ENCODE measurements around the gene FBLL1.
"Not testable (repeated sequence)": the region's sequence is repeated elsewhere in the genome, so short reads cannot be mapped to it uniquely, and the experiment has no call there.

Gene FBLL1

DNA sequence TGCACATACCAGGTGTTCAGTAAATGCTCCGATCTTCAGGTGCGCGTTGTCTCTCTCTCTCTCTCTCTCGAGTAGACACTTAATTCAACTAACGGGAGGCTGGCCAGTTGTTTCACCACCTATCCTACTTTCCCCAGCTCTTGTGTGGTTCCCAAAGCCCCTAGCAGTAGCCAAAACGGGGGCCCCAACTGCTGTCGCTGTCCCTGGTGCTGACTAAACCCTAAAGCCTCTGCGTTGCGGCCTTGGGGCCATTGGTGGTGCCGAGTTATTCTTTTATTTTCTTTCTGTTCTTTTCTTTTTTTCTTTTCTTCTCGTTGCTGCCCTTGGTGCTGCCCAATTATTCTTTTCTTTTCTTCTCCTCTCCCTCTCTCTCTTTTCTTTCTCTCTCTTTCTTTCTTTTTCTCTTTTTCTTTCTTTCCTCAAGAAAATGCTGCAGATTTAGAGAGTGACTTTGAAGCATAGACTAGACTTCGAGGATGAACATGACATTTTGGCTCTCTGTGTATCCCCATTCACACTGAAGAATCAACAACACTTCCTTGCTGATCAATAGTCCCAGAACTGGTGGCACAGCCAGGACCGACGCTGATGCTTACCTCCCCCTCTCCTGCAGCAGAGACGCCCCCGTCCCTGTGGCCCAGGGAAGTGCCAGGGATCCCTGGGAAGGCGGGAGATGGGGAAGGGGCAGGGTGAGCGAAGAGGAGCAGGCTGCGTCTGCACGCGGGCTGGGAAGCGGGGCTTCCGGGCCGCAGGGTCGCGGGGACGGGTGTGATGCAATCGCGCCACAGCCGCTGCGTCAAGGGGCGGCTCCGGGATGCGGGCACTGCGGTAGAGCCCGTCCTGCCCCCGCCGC is at the start of gene FBLL1:
Gene FBLL1 (plus strand): TSS at position 785 of the 853 bp plus-strand sequence. CDS start 200 bp downstream, outside the sequence.
- peak; percentile 76 for DNase-seq

DNA sequence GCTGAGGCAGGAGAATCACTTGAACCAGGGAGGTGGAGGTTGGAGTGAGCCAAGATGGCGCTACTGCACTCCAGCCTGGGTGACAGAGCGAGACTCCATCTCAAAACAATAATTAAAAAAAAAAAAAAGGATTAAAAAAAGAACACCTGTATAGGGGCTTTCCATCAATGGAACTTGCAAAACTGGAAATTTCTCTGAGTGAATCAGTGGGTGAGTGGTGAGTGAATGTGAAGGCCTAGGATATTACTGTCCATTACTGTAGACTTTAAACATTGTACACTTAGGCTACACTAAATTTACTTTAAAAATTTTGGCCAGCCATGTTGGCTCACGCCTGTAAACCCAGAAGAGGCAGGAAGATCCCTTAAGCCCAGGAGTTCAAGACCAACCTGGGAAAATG is 48.5 kb upstream of the FBLL1 start:
- no peak for DNase-seq

DNA sequence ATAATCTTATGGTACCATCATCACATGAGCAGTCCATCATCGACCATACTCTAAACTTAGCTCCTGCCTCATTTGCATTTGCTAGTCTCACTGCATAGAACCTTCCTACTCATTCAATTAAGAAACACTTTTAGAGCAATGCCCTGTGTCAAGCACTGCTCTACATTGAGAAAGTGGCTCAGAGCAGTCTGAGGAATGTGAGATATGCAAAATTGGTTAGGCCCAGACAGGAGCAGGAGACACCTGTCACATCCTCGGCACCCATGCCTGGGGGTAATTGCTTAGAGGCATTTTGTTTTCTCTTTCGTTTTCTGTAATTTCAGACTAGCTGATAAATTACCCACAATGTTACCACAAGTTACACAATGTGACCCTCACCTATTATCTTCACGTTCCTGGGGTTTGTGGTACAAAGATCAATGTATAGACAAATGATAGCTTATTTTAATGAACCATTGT is 47.7 kb upstream of the FBLL1 start:
- DNase-seq = no peak

DNA sequence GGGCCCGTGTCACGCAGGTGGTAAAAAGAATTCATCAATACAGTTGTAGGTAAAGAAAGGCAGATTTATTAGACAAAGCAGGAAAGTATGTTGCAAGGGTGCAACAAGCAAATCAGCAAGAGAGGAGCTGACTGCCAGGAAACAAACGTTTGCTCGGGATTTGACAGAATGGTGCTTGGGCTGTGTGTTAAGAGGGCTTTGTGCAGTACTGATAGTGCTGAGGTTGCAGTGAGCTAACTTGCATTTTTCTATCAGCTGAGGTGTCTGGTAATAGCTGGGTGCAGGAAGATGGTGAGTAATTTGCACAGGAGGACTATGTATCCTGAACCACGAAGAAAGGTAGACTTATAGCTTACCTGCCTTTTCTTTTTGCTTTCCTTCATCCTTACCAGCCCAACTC is 46.7 kb upstream of the FBLL1 start:
- no peak for DNase-seq

DNA sequence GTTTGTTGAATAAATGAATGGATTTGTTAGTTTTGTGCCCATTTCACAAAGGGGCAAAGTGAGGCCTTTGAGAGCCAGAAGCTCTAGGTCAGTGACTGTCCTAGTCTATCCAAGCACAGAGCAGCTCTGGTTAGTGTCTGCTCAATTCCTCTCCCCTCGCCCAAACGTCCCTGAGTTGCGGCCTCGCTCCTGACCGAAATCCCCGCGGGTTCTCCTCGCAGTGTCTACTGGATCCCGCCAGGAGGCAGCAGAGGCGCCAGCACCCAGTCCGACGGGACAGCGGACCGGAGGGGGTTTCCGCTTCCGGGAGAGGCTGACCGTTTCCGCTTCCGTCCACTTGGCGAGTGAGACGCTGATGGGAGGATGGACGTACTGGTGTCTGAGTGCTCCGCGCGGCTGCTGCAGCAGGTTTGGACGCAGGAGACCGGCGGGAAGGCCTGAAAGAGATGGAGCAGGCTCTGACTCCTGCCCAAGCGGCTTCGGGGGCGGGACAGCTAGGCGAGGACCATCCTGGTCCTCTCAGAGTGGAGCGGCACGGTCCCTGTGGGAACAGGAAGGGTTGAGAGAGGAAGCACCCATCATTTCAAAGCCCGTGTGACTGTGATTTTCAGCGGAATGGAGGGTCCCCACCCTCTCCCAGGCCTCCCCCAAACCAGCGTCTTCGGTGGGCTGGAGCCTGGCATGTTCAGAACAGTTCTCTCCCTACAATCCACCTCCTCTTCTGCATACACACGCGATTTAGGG is 42.8 kb upstream of the FBLL1 start, which contains the start of gene RARS1:
Gene RARS1 (plus strand): TSS at position 336 of the 744 bp plus-strand sequence. CDS start 28 bp downstream, at position 364.
- DNase-seq = peak; percentile 96

DNA sequence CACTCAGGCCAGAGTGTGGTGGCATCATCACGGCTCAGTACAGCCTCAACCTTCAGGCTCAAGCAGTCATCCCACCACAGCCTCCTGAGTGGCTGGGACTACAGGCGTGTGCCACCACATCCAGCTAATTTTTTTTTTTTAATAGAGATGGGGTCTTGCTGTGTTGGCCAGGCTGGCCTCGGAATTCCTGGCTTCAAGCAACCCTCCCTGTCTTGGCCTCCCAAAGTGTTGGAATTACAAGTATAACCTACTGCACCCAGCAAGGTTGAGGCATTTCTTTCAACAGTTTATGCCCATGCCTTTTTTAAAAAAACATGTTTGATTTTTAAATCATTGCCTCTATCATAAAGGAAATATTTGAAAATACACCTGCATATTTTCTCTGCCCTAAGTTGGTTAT is 40.0 kb upstream of the FBLL1 start:
- no peak for DNase-seq

DNA sequence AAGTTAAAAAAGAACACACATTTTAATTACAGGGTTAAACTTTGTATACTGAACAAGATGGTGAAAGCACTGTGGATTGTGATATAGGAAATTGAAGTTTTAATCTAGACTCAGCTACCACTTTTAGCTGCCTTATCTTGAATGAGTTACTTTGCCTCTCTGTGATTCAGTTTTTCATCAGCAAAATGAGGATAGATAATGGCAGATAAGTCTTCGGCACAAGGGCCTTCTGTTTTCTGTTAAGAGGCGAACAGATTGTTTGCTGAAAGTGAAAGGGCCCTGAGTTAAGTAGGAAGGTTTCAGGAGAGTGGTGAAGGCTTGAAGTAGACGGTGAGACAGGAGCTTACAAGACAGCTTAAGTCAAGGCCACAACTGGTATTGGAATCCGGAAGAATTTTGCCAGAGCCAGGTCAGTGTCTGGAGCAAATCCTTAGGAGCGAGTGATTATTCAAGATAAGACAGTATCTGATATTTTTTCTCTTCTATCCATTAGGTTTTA is 35.0 kb upstream of the FBLL1 start:
- no peak for DNase-seq

DNA sequence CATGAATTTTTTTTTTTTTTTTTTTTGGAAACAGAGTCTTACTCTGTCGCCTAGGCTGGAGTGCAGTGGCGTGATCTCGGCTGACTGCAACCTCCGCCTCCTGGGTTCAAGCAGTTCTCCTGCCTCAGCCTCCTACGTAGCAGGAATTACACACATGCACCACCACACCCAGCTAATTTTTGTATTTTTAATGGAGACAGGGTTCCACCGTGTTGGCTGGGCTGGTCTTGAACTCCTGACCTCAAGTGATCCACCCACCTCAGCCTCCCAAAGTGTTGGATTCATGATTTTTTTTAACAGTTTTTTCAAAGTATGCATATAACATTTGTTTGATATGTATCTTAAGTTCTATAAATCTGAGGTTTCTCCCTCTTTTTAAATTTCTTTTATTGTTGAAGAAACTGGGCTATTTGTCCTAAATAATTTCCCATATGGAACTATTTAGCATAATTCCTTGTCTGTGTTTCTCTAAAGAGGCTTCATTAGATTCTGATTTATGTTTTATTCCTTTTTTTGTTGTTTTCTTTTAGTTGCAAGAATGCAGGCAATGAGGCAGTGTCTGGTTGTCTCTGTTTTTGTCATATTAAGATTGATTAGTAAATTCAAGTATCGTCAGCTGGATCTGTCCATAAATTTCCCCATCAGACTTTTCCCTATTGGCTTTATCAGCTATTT is 26.4 kb upstream of the FBLL1 start:
- DNase-seq = no peak

DNA sequence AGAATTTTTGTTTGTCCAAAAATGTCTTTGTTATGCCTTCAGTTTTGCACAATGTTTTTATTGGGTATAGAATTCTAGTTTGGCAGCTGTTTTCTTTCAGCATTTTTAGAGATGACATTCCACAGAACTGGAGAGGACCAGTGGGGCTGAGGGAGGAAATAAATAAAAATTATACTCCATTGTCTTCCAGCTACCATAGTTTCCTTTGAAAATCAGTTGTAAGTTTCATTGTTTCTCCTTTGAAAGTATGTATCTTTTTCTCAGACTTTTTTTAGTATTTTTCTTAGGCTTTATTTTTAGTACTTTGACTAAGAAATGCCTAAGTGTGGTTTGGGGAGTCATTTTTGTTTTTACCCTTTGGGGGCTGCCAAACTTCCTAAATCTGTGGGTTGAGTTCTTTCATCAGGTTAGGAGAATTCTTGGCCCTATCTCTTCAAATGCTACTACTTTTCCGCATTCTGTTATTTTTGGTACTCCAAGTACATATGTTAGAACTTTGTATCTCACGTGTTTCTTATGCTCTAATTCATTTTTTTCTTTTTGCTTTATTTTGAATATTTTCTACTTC is 15.2 kb upstream of the FBLL1 start:
- no peak for DNase-seq

DNA sequence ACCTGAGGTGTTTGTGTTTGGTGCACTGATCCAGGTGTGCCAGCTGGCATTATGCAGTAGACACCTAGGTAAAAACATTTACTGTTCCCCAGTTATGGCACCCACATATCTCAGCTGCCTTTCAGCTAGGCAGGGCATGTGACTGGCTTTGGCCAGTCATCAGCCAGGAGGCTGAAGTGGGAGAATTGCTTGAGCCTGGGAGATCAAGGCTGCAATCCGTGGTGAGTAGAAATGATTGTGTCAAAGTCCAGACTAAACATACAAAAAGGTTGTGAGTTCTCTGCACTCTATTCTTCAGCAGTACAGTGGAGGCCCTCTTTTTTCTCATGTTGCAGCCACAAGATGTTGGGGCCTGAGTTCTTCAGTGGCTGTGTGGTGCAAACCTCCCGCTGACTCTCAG is 3.2 kb upstream of the FBLL1 start:
- no peak for DNase-seq

DNA sequence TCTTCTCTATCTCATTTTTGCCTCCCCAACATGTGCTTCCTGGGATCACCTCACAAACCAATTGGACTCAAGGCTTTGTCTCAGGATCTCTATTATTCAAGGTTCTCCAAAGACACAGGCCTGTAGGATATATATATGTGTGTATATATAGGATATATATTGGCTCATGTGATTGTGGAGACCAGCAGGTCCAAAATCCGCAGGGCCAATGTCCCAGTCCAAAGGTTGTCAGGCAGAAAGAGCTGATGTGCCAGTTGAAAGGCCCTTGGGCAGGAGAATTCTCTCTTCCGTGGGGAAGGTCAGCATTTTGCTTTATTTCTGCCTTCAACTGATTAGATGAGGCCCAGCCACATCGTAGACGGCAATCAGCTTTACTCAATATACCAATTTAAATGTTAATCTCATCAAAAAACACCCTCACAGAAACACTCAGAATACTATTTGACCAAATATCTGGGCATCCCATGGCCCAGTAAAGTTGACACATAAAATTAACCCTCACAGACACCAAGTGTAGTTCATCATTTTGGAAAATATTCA is 1.3 kb upstream of the FBLL1 start:
- DNase-seq = no peak

DNA sequence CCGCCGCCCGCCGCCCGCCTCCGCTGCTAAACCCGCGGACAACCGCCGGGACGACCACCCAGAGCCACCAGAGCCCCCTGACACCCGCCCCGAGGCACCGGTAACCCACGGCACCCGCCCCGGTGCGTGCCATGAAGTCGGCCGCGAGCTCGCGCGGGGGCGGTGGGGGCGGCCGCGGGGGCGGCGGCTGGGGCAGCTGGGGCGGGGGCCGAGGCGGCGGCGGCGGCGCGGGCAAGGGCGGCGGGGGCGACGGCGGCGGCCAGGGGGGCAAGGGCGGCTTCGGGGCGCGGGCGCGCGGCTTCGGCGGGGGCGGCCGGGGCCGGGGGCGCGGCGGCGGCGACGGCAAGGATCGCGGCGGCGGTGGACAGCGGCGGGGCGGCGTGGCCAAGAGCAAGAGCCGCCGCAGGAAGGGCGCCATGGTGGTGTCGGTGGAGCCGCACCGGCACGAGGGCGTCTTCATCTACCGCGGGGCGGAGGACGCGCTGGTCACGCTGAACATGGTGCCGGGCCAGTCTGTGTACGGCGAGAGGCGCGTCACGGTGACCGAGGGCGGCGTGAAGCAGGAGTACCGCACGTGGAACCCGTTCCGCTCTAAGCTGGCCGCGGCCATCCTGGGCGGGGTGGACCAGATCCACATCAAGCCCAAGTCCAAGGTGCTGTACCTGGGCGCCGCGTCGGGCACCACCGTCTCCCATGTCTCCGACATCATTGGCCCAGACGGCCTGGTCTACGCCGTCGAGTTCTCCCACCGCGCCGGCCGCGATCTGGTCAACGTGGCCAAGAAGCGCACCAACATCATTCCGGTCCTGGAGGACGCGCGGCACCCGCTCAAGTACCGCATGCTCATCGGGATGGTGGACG is 499 bp downstream of the FBLL1 start:
- DNase-seq = peak; percentile 68

DNA sequence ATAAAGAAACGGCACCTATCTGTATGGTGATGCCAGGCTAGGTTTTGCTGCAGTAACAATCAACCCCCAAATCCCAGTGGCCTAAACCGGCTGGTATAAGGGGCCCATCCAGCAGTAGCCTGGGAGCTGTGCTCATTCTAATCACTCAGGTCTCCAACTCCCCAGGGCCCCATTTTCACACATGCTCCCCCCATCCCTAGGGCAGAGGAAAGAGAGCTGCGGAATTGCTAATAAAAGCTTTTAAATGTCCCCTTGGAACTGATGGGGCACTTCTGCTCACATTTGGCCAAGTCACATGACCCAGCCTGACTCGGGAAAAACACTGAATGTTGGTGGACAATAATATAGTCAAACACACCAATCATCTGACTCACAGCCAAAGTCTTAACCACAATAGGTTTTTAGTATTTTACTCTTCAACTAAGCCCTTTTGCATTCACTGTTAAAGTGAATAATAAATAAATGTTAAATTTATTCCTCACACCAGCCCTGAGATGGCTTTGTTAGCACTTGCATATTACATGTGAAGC is 1.6 kb downstream of the FBLL1 start:
- peak; percentile 33 for DNase-seq

DNA sequence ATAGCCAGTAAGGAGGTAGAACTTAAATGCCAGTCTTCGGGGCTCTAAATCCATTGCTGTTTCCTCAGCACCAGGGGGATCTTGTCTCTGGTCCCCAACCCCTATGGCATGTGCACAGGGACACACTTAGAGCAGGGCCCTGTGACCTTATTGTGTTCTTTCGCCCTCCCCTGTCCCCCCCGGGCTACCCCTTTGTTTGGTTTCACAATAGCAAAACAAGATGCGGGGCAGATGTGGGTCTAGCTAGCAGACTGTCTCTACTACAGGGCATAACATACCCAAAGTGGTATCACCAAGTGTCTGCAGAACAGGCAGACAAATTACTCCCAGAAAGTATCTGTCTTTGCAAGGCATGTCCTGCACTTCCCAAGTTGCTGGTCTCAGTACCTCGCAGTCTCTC is 2.1 kb downstream of the FBLL1 start:
- DNase-seq = no peak

DNA sequence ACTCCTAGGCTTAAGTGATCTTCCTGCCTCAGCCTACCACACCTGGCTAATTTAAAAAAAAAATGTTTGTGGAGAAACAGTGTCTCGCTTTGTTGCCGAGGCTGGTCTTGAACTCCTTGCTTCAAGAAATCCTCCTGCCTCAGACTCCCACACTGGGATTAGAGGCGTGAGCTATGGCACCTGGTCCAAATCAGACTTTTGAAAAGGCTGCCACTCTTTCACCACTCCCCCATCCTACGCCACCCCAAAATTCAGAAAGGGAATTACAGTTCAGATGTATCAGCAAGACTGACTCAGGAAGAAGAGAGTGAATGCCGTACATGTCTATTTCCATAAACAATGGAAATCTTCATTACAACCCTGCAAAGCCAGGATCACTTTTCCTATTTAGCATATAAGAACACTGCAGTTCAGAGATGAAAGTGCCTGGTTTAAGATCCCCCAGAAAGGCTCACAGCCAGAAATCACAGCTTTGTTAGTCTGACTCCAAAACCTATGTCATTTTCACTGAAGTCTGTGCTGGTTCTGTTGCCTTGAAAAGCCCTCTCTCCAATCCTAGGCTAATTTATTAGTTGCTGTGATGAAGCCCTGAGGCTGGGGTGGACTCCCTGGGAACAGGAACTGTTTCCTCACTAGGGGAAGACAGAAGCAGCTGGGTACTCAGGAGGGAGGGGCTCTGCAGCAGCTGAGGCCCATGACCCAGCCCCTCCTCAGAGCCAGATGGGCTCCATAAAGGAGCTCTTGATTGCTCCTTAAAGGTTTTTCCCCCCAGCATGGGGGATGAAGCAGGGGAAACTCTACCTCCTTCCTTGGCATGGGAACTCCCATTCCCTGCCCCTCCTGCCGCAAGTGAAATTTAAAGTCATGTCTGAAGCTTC is 3.1 kb downstream of the FBLL1 start:
- peak; percentile 35 for DNase-seq

DNA sequence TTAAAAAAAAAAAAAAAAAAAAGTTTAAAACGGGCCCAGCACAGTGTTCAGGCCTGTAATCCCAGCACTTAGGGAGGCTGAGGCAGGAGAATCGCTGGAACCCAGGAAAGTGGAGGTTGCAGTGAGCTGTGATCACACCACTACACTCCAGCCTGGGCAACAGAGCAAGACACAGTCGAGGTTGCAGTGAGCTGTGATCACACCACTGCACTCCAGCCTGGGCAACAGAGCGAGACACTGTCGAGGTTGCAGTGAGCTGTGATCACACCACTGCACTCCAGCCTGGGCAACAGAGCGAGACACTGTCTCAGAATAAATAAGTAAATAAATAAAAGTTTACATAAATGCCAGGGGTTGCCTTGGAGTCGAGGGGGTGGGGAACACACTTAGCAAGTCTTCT is 5.2 kb downstream of the FBLL1 start:
- DNase-seq = not testable (repeated sequence)

DNA sequence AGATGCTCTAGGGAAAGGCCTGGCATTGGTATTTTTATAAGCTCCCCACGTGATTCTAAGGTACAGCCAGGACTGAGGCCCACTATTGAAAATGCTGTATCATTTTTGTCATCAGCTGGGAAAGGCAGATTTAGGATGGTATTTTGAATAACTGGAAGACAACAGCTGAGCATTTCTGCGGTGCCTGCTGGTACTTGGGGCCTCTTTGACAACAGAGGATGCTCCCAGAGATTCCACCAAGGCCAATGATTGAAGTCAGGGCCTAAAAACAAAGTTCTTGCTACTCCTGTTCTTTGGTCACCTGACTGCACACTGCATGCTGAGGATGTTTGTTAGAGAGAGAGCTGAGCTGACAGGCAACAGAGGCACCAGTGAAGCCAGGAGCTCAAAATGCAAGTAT is 8.1 kb downstream of the FBLL1 start:
- no peak for DNase-seq

DNA sequence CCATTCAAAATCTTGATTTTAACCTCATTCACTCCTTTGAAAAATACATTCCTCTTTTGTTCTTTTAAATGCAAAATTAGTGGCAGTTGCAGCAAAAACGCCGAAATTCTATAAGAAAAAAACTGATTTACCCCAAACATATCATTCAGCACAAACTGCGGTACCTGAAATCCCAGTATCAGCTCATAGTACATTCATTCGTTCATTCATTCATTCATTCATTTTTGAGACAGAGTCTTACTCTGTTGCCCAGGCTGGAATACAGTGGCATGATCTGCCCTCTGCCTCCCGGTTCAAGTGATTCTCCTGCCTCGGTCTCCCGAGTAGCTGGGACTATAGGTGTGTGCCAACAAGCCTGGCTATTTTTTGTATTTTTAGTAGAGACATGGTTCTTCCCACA is 20.4 kb downstream of the FBLL1 start:
- DNase-seq = no peak

DNA sequence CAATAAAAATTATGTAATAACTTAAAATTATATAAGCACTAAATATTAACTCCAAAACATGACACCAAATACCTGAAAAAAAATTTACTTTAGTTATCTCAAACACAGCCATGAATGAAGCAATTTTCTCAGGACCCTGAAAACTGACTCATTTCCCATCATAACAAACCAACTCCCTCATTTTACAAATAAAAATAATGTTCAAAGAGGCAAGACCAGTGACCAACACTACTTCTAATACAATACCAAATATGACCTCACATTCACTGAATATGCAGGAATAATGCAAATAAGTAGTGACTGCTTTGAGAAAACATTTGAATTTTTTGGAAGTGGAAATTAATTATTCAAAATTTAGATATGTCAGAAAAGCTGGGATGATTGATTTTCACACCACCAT is 21.6 kb downstream of the FBLL1 start:
- no peak for DNase-seq

DNA sequence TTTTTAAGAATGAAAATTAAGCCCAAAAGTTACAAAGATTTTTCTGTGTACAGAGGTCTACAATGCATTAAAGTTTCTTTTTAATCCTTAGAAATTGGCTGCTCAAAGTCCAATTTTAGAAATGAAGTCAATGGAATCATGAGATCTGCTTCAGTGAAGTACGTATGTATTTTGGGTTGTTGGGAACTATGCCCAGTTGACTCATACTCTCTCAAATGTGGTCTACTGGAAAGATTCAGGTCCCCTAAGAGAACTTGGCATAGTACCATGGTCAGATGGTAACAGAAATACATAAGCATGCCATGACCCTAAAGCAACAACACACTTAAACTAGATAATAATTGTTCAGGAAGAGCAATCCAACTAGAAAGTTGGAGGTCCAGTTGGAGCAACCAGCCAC is 23.0 kb downstream of the FBLL1 start:
- no peak for DNase-seq

All from retina (tissue), 1 donor.